ENCODE results near the gene RARRES1.

RARRES1 gene

DNA sequence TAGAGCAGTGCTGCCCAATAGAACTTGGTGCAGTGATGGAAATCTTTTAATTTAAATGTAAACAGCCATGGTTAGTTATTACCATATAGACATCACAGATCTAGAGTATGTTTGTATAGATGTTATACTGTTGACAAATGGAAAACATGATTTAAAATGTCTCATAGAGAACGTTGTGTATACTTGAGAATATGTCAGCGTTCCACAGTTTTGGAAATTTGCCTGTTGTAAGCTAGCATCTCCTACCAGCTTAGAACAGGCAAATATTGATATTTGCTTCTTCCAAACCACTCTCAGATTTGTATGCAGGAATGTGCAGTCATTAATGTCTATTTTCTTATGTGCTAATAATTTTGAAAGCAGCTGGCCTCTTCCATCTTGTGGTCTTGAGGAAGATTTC is 51.4 kb downstream of the RARRES1 start:
- DNase-seq: no peak

DNA sequence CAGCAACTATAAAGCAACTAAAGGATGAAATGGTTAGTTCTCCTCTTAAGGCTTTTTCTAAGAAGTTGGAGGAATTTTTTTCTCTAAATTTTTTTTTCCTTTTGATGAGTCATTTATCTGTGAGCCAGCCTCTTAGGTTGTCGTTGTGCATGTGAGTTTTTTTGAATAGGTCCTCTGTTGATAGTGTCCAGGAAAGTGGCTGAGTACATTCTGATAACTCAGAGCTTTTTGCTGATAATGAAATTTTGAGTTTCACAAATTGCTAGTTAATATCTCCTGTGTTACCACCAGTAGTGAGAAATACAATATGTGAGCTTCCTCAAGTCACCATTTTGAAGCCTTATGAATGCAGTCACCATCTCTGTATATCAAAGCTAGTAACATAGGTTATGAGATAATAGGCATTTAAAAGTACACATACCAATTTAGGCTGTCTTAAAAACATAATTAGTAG is 52.7 kb downstream of the RARRES1 start:
- no peak for DNase-seq

DNA sequence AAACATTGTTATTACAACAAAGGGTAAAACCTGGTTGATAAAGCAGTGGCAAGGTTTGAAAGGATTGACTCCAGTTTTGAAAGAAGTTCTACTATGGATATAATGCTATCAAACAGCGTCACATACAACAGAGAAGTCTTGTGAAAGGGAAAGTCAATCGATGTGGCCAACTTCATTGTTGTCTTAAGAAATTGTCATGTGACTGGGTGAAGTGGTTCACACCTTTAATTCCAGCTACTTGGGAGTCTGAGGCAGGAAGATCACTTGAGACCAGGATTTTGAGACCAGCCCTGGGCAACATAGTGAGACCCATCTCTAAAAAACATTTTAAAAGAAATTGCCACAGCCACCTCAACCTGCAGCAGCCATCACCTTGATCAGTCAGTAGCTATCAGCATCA is 53.6 kb downstream of the RARRES1 start:
- DNase-seq: no peak

DNA sequence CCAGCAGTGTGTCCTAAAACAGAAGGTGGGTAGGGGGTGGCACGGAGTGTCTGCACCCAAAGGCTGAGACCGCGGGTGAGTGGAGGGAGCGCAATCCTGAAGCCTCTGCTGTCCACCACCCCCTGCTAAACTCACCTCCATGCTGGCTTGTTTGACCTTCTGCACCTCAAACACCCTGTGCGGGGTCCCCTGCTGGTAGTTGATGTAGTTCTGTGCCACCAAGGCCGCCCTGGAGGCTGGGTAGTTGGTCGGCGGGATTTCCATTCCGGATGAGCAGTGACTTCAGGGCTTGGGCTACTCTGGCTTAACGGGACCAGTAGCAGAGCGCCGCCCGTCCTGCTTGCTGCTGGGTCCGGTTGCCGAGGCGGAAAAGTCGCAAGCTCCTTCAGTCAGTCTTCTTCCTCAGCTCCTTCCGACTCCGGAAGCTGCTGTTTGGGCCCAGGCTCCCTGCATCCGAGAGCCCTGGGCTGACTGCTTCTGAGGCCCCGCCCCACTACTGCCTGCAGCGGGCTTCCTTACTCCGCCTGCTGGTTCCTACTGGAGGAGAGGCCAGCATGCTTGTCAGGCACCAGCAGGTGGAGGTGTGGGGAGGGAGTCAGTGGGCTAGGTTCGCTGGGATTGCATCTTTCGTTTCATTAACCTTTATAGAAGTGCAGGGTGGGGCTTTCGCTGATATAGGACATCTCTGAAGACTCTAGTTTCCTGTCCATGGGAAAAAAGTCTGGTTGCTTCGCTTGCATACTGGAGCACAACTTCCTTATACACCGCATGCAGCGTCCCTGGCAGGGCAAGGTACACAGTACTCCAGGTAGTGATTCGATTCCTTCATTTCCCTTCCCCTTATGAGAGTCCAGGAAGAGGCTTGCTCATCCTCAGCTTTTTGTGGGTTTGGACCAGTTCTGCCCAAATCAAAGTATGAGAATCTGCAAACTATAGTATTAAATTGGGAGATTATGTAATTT is 59.8 kb downstream of the RARRES1 start, which contains the start of gene LXN:
LXN (minus strand) TSS at position 434 of the 962 bp plus-strand sequence; CDS start at position 264, 170 bp downstream.
- peak; percentile 78 to 81 for DNase-seq

DNA sequence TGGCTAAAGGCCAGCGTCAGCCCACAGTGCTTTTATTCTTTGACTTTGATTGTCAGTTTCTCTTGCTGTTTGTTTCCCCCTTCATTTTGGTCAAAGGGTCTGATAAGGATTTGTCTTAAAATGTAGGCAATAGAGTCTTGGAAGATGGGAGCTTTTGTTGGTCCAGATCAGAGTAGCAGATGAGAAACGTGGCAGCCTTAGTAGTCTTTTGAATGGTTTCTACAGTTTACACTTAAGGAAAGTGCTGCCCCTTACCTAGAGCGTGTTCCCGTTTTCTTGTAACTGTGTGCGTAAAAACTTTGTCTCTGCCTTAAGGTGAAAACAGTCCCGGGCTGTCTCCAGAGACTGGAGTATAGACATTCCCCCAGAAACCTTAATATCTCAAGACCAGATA is 60.4 kb downstream of the RARRES1 start:
- no peak for DNase-seq

DNA sequence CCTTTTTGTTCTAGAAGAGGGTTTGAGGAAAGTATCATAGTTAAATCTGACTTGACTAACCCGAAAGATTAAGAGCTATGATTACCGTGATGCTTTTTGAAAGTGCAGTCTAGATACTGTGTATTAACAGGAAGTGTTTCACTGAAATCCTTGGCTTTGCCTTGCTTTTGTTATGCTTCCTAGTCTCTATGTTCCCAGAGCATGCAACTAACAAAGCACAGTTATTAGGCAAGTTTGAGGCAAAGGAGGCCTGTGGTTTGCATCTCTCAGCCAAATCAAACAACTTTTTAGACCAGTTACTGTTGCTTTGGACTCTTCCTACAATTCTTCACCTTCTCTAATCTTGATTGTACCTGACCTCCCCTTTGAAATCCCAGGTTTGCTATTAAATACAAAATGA is 63.8 kb downstream of the RARRES1 start:
- no peak for DNase-seq

DNA sequence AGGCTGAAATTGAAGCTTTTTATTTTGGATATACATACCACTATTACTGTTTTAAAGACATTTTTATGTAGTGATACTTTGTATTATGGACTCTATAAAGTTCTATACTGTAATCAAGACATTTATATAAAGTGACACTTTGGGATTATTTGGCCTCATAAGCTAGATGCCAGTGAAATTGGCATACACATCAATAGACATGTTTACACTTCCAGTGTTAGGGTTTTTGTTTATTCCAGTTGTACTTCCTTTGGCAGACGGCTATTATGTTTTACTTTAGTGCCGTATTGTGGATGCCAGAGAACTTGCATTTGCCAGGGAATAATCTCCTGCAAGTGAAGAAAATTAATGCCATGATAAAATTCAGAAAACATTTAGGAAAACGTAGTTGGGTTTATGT is 65.8 kb downstream of the RARRES1 start:
- no peak for DNase-seq

DNA sequence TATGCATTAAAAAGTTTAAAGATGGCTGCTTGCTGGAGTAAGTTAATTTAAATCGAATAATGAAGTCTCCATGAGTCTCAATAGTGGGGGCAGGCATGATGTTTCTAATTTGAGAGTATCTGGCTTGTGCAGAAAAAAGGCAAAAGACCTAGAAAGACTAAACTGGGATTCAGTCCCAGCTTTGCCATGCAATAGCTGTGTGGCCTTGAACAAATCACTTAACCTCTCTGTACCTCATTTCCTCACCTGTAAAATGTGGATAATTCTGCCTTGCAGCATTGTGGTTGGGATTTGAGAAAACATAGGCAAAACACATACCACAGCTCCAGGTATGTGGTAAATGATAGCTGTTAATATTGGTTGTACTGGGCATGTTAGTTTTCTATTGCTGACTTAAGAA is 68.4 kb downstream of the RARRES1 start:
- no peak for DNase-seq

DNA sequence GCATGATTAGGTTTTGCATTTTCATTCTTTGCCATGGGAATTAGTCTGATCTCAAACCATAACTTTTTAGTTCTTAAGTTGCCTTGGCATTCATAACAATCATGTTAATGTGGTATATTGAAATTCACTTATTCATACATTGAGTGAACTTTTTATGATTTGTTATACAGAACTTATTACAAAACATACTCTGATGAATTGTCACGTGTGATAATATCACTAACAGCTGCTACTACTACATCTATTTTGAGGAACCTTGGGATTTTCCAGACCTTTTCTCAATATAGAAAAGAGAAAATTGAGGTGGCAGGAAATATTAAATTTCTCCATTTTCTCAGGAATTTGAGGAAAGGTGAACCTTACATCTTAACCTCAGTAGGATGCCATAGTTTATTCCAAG is 69.0 kb downstream of the RARRES1 start:
- DNase-seq: no peak

DNA sequence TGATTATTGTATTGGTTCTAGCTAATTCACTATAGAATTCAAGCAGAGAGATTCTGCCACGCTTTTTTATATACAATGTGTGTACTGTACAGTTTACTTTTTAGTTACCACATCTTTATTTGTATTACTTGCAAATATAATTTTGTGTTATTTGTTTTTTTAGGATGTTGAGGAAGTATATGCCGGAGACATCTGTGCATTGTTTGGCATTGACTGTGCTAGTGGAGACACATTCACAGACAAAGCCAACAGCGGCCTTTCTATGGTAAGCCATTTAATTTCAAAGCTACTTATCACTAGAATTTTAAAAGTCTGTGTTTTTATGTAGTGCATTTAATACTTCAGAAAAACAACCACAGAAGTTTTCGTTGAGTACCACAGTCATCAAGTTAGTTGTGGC is 71.5 kb downstream of the RARRES1 start:
- no peak for DNase-seq

DNA sequence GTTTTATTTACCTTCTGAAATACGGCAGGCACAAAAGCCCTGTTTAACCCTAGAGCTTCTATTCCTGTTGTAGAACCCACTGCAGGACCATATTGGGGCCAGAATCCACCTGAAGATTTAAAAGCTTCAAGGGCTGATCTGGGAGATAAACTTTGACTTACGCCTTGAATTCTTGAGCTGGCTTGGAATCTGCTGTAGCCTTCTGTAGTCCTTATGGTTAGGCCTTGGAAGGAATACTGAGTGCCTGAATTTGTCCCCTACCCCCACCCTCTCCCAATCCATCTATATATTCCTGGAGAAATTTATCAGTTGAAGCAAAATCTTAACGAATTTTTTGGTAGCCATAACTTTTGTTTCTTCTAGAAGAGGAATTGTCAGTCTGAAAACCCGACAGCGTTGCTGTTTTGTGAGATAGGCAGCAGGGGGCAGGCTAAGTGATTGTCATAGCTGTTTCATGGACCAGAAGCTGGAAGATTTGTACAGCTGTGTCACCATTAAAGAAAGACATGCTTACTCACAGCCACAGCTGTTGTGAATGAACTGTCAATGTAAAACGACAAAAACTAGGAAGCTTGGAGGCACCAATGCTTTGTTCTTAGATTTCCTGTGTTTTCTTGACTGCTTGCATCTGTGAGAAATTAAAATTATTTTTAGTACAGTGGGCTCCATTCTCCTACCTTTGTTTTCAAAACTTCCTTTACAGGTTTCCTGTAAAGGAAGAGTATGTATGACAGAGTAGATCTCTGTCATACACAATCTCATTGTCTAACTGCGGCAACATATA is 72.6 kb downstream of the RARRES1 start:
- DNase-seq: peak; percentile 40 to 55

DNA sequence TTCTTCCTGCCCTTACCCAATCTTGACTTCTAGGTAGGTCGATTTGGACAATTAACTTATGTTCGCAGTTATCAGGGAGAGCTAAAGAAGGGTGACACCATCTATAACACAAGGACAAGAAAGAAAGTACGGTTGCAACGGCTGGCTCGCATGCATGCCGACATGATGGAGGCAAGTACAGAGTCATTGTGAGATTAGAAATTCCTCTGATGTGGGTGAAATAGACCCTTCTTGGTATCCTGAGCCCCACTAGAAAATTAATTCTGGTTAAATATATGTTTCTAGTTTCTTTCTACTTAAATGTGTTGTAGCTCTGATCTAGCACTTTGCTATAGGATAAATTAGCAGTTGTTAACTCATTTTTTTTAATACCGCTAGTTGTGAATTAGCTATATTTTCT is 73.4 kb downstream of the RARRES1 start:
- DNase-seq: no peak

DNA sequence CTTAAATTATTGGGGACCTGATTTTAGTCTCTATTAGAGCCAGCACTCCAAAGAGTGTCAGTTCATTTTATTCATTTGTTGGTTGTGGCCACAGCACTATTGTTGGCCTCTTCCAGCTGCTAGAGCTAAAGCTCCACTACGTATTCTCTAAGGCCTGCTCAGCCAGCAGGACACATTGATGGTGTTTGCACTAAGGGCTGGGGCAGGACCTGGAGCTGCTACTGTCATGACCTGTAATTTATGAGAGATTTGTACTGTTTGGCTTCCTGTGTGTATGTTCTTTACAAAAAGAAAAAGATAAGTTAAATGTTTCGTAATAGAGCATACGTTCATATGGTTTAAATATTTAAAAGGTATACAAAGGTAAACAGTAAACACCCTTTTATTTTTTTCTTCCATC is 79.8 kb downstream of the RARRES1 start:
- no peak for DNase-seq

DNA sequence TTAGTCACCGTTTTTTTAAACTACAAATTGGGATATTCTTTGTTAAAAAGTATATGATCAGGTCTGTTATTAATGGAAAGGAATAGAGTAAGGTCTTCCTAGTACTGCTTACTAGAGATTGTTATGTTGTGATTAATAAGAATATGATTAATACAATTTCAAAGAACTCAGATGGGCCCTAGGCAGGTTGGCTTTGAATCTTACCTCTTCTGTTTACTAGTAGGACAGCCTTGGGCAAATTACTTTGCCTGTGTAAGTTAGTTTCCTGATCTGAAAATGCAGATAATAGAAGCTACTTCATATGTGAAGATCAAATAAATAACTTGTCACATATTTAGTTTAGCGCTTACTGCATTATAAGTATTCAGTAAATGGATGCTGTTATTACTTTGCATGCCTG is 81.1 kb downstream of the RARRES1 start:
- no peak for DNase-seq

DNA sequence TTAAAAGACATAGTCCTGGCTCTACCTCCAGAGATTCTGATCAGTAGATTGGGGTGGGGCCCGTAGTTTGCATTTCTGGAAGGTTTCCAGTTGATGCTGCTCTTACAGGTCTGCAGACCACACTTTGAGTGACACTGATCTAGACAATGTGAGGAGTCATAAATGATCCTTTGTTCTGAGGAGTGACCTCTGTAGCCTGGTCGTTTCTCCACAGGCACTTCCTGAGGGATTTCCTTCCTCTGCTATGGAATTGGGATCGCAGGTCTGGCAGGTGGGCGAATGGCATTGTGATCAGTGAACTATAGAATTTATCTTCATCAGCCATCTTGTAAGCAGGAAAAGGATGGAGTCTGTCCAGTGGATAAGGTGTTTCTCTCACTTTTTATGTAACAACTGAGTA is 82.5 kb downstream of the RARRES1 start:
- no peak for DNase-seq

Data from CD4-positive, alpha-beta T cell treated with Interleukin-4 for 1 hour (primary cell).